GM12801 (cell line): ENCODE results near the gene EFCC1.

Source experiments
- TF ChIP-seq, protein P1 (sequence below): IDR thresholded peaks from one replicate; pipeline ENCODE4 v1.5.1; 2011; ENCODE audit warnings: control low read depth; ENCODE audit not compliant: insufficient read length; ENCODE audit errors: extremely low read depth

EFCC1 gene

DNA sequence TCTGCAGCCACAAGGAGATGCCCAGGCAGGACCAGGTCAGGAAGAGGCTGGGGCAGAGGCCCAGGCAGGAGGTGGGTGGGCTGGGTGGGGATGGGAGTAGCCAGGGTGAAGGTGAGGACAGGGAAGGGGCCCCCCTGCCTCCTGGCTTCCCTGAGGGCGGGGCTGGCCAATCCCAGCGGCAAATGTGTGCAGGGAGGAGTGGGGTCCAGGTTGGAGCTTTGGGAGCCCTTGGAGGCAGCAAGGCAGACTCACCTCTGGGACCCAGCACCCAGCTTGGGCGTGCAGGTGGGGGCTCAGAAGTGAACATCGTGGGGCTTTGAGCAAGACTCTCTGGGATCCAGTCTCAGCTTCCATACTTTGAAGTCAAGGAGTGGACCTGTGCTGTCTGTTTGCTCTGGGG is 84.7 kb downstream of the EFCC1 start:
- TF ChIP-seq, protein P1, sequence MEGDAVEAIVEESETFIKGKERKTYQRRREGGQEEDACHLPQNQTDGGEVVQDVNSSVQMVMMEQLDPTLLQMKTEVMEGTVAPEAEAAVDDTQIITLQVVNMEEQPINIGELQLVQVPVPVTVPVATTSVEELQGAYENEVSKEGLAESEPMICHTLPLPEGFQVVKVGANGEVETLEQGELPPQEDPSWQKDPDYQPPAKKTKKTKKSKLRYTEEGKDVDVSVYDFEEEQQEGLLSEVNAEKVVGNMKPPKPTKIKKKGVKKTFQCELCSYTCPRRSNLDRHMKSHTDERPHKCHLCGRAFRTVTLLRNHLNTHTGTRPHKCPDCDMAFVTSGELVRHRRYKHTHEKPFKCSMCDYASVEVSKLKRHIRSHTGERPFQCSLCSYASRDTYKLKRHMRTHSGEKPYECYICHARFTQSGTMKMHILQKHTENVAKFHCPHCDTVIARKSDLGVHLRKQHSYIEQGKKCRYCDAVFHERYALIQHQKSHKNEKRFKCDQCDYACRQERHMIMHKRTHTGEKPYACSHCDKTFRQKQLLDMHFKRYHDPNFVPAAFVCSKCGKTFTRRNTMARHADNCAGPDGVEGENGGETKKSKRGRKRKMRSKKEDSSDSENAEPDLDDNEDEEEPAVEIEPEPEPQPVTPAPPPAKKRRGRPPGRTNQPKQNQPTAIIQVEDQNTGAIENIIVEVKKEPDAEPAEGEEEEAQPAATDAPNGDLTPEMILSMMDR = no peak

DNA sequence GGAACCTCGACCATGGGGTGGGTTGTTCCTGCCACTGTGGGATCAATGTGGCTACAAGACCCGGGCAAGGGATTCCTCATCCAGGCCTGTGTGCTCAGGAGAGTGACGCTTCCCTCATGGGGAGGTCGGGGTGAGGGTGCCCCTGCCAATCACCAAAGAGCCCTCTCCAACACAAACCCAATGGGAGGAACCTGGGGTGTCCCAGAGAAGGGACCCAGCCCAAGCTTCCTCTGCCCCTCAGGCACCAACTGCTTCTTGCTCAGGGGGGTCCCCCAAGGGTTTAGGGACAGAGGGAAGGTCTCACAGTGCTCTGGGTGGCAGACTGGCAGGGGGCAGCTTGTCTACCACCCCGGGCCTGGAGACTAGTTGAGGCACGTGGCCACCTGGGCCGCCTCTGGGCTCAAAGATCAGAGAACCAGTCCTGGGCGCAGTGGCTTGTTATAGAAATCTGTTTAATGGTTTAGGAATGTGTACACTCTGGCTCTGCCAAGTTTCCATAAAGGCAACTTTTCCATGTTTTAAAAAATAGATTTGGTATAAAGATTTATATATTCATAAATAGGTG is 86.1 kb downstream of the EFCC1 start:
- TF ChIP-seq, protein P1 = no peak
